Fibroblast of skin of left quadriceps (primary cell): Measurements from ENCODE around the gene ZKSCAN3.
A peak's percentile ranks its signal among the peaks of the same experiment; 100 is the strongest.
"Not testable (repeated sequence)": the region's sequence is repeated elsewhere in the genome, so short reads cannot be mapped to it uniquely, and the experiment has no call there.

Source experiments
- DNase-seq, 2 experiments: peaks; one replicate each; pipeline ENCODE4 v3.0.0-alpha.2; 2013; ENCODE audit warnings: low read depth in 2 of 2

ZKSCAN3 gene

DNA sequence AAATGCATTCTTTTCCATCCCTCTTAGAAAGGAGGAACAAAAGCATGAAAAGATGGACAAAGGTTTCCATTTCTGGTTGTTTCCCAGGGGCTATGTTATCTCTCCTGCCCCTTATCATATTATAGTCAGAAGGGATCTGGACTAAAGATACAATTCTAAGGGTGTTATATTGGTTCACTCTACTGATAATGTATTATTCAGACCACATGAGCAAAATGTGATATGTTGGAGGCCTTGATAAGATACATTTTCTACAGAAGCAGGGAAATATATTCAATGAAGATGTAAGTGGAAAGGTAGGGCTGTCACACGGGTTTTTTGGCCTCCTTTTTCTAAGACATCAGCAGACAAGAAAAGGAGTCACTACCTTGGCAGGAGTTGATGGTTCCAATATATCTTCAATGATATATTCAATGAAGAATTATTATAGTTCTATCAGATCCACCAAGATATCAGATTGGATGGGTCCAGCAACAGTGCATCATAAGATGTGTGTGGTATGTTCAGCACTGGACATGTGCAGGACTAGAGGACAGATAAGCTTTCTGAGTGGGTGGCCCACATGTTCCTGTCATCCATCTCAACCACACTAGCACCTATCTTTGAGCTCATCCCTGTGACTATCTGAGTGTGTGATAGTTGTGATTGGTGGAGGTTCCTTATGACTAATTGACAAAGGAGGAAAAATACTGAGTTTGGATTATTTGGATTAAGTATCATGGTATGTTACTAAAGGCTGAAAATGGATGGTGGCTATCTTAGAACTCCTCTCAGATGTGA is 5.7 kb upstream of the ZKSCAN3 start:
- DNase-seq, result no peak

DNA sequence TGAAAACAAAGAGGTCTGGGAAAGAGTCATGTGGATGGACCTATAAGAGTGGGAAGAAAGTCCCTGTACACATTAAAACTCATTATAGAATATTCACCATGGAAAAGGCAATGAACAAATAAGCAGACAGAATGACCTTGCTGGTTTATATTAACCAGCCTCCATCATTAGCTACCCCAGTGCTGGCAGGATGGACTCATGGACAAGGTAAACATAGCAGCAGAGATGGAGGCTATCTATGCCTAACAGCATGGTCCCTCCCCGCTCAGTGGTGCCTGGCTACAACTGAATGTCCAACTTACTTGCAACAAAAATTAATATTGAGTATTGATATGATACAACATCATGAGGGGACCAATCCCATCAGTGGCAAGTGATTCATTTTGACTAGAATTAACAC is 4.5 kb upstream of the ZKSCAN3 start:
- DNase-seq, result no peak

DNA sequence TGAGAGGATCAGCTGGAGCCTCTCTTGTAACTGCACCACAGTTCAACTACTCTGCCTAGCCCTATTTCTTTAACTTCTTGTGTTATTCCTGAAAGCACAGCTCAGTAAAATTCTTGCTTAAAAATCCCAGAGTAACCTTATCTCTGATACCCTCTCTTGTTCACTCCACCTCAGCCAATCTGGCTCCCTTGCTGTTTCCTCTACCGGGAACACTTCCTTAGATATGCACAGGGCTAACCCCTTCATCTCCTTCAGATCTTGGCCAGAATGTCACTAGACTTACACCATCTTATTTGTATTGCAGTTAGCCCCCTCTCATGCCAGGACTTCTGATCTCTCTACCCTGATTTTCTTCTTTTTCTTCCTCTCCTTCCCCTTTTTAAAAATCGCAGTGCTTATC is 2.6 kb upstream of the ZKSCAN3 start:
- no peak for DNase-seq

DNA sequence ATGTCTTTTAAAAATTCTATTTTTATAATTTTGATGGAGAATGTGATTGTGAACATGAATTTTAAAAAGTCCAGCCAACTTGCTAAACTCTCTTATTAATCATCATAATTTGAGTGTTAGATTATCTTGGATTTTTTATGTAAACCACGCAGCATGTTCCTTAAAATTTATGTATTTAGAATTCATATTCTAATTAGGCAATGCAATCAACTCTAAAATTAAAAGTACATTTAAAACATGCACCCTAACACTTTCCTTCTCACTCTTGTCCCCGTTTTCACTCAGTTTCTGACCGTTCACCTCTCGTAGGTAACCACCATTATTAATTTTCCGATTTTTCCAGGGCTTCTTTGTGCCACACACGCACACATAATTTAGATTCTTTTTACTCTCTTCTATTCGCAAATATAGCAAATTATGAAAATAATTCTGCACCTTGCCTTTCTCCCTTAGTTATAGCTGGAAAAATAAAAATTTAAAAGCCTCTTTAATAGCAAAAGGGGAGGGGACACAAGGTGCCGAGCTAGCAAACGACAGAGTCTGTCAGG is 329 bp upstream of the ZKSCAN3 start:
- no peak for DNase-seq

DNA sequence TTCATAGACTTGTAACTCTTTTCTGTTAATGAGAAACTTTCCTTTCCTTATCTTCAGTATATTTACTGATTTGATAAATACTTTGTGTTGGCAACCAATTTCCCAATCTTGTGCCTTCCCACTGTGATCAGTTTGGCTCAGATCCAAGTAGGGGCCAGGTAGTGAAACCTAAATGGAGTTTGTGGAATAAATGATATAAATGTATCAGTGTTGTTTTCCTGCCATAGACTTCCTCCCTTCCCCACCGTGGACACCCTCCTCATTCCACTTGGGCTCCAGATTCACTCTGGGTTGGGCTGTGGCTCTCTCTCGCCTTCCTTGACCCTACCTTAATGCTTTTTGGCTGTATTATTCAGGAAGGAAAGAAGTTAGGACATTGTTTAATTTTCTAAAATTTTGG is 1.3 kb downstream of the ZKSCAN3 start:
- DNase-seq, result no peak

DNA sequence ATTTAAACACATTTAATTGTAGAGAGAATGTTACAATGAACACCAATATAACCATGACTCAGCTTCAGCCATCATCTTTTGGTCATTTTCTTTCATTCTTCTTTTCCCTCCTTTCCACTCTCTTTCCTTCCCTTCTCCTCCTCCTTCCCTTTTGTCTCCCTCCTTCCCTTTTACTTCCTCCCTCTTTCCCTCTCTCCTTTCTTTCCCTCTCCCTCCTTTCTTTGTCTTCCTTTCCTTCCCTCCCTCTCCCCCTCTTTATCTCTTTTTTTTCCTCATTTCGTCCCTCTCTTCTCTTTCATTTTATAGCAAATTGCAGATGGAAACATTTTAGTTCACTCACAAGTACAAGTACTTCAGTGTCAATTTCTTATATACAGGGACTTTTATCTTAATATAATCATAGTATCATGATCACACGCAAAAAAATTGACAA is 1.8 kb downstream of the ZKSCAN3 start:
- no peak for DNase-seq

DNA sequence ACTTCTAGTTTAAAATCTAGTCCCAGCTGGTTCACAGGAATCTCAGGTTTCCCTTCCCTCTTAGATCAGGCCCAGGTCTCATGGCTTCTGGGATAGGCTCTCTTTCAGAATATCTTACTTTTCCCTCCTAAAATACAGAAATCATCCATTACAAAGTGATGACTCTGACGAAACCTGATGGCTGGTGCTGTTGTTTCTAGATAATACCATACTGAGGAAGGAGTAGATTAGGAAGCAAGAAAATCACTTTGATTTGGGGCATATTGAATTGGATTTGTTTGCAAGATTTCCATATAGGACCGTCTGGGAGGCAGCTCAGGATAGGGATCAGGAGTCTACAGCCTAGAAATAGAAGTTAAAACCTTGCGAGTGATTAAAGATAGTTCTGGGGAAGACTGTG is 3.6 kb downstream of the ZKSCAN3 start:
- DNase-seq, result no peak

DNA sequence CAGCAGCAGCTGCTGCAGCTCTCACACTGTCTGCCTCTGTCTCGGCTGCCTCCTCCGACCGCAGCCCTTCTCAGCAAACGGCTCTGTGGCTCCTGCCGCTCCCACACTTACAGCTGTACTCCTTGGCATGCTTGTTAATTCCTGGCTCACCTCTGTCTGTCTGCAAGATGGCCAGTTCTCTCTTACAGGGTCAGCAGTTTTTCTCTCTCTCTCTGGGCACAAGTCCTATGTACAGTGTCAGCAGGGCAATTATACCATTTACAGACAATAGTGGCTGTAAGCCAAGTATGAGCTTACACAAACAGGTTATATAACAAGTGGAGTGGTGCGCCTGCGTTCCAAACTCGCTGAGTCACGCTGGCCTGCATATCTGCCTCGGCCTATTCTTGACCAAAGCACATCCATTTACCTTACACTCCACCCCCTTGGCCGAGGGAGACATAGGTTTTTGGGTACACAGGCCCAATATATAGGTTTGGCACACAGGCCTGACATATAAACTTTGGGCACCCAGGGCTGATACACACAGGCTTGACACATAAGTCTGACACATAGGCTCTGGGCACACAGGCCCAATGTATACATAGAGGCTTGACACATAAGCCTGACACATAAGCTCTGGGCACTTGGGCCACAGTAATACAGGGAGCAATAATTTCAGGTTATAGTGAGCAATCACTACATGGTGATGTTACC is 4.4 kb downstream of the ZKSCAN3 start:
- DNase-seq, result no peak

DNA sequence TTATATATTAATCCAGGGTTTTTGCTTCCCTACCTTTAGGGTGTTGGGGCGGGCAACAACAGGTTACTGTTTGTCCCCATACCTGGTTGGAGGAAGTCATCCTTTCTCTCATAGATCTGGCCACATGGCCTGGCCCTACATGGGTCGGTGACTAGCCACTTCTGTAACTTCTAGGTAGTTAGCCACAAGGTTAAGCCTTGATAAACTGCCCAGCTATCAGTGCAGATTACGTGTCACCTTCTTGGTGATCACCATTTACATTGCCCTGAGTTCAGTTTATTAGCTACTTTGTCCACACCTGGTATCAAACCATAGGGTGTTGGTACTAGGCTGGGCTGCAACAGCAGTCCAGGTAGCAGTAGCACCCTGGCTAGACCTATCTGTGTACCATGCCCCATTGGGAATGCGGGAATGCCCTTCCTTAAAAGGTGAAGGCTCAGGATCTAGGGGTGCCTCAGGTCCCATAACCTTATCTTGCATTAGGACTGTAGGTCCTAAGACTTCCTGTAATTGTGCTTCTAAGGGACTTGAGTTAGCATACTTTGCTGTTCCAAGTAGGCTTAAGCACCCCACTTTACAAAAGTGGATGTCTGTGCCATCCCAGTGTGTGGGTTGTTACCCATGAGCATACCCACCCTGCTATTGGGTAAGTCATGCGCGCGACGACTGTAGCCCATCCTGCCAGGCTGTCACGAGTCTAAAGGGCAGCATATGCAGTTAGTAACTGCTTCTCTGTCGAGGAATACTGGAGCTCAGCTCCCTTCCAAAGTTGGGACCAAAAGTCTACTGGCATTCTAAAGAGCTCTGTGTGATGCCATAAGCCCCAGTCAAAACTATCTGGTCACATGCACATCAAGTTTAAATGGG is 5.2 kb downstream of the ZKSCAN3 start:
- no peak for DNase-seq

DNA sequence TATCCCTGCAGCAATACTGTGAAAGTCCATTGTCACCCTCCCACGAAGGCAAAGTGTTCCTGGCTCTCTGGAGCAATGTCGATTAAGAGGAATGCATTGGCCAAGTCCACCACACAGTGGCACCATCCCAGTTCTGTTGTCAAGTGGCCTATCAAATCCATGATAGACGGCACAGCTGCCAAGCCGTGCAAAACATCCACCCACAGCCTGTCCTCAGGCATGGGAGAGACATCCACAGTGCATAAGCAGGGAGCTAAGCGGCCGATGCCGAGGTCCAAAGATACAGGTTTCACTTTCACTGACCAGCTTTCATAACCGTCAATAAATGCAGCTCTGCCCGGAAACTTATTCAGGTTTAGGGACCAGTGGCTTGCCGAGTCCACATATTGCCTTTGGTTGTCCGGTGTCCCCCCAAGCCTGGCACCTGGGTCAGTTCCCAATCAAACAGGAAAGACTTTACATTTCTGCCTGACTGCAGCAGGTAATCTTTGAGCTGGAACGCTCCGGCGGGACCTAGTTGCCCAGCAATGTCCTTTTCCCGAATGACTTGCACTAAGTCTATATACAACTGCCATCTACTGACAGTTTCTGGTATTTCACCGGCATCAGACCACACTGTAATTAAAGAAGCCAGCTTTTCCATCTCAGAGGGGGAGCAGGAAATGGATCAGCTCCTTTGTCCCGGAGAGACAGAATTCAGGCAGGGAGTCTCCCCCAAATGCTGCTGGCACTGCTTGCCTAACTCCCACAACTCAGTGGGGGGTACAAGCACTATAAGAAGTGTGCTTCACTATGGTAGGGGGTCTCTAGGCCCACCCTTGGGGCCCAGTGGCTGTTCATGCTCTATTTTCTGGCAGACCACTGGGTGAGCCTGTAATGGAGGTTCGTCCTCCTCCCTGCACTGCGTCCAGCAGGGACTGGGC is 6.3 kb downstream of the ZKSCAN3 start:
- peak; percentile 65 to 67 for DNase-seq

DNA sequence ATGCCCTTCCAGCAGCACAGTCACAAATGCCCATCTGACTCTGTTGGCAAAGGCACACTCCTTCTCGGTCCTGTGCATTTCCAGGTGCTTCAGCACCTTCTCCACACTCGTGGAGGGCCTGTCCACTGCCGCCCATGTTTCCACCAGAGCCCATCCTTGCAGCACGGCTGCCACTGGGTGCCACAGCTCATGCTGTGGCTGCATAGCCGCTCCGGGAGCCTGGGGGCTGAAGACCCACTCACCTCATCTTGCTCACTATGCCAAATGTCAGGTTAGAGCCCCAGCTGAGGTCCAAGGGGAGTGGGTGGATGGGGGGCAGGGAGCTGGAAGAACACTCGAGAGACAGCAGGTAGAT is 6.9 kb downstream of the ZKSCAN3 start:
- DNase-seq, result no peak

DNA sequence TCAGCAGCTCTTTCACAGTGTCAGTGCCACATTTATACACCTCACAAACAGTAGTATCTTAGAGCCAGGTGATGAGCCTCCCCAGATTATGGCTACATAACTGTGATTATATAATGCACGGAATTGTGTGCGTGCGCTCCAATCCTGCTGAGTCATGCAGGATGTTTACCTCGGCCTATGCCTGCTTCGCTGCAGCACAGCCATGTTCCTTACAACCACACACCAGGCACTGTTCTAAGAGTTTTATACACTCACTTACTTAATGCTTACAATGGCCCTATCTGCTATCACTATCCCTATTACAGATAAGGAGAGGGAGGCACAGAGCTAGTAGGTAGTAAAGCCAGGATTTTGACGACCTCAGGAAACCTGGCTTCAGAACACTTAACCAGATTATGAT is 7.3 kb downstream of the ZKSCAN3 start:
- no peak for DNase-seq

DNA sequence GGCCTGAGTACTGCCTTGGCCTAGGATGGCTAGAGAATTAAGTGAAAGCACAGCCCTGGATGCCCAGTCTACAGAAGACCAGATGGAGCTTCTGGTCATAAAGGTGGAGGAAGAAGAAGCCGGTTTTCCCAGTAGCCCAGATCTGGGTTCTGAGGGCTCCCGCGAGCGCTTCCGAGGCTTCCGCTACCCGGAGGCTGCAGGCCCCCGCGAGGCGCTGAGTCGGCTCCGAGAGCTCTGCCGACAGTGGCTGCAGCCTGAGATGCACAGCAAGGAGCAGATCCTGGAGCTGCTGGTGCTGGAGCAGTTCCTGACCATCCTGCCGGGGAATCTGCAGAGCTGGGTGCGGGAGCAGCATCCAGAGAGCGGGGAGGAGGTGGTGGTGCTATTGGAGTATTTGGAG is 9.8 kb downstream of the ZKSCAN3 start:
- DNase-seq, result not testable (repeated sequence)

DNA sequence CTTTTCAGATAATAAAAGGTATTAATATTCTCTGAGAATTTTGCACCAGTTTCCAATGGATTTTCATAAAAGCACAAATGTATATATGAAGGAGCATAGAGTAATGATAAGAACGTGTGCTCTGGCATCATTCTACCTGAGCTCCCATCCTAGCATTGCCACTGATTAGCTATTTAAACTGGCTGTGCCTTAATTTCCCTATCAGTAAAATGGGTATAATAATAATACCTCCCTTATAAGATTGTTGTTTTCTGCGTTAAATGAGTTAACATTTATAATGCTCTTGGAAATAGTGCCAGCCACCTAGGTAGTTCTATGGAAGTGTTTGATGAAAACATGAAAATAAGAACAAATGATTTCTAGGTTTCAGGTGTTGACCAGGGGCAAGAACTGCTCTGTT is 11.2 kb downstream of the ZKSCAN3 start:
- no peak for DNase-seq

DNA sequence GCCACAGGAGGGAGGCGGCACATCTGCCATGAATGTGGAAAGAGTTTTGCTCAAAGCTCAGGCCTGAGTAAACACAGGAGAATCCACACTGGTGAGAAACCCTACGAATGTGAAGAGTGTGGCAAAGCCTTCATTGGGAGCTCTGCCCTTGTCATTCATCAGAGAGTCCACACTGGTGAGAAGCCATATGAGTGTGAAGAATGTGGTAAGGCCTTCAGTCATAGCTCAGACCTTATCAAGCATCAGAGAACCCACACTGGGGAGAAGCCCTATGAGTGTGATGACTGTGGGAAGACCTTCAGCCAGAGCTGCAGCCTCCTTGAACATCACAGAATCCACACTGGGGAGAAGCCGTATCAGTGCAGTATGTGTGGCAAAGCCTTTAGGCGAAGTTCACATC is 15.8 kb downstream of the ZKSCAN3 start:
- DNase-seq, result not testable (repeated sequence)

DNA sequence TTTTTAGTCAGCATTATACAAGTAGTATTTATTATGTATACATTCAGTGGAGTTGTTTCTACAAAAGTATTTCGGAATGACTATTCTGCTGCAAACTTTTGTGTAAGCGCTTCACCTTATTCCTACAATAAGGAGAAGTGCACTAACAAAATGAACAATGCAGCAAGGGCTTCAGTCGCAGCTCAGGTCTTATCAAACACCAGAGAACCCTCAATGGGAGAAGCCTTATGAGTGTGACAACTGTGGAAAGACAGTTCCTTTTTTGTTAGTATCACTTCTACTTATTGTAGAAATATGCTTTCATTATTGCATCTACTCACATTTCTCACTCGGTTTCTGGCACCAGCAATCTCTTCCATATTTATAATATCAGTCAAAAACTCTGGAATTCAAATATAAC is 18.8 kb downstream of the ZKSCAN3 start:
- DNase-seq, result no peak

DNA sequence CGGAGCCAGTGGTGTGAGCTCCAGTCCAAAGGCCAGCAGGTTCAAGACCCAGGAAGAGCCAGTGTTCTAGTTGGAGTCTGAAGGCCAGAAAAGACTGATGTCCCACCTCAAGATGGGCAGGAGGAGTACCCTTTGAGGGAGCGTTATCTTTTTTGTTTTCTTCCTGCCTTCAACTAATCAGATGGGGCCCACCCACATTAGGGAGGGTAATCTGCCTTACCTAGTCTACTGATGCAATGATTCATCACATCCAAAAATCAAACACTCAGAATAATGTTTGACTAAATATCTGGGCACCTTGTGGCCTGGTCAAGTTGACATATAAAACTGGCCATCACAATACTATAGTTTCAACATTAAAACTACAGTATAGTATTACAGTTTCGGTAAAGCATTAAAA is 19.7 kb downstream of the ZKSCAN3 start:
- no peak for DNase-seq

DNA sequence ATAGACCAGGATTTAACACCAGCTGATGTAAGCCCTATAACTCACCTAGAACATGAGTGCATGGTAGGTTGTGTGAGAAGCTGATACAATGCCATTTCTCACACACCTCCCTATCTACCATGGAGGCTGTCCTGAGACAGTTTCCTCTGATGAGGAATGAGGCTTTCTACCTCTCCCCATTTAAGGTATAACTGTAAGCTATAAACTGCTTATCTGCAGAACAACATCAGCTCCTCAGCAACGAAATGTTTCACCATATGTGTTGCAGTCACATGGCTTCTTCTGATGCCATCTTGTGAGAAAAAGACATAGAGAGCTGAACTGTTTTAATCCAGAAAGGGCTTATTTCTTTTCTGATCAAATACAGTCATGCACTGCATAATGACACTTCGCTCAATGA is 20.7 kb downstream of the ZKSCAN3 start:
- DNase-seq, result no peak

DNA sequence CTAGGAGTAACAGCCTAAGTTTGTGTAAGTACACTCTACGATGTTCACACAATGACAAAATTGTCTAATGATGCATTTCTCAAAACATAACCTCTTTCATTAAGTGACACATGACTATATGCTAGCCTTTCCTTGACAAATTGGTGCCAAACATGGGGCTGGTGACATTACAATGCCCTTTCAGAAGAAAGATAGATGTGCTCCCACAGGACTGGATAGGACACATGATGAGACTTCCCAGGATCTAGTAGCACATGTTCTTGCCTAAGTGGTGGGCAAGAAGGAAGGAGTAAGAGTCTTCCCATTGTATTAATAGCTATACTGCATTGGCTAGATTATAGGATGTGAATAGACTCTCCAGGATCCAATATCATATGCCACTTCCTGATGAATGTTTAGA is 21.5 kb downstream of the ZKSCAN3 start:
- no peak for DNase-seq

DNA sequence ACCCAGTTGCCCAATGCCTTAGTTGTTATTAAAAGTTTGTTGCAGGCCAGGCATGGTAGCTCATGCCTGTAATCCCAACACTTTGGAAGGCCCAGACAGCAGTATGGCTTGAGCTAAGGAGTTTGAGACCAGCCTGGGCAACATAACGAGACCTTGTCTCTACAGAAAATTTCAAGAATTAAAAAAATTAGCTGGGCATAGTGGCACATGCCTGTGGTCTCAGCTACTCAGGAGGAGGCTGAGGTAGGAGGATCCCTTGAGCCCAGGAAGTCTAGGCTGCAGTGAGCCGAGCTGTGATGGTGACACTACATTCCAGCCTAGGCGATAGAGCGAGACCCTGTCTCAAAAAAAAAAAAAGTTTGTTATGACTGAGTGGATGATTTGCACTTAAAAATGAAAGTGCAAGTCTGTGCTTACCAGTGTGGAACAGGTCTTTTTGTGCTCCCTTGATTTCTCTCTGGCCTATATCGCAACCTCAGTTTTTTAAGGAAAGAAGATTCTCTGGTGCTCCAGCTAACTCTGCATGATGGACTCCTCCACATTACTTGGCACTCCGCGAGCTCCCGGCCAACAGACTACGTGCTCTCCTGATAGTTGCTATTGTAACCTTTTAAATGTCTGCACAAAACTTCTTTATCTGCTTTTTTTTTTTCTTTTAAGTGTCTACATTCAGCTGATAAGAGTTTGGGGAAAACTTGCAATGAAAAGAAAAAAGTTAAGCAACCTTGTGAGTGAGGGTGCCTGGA is 22.1 kb downstream of the ZKSCAN3 start:
- no peak for DNase-seq

DNA sequence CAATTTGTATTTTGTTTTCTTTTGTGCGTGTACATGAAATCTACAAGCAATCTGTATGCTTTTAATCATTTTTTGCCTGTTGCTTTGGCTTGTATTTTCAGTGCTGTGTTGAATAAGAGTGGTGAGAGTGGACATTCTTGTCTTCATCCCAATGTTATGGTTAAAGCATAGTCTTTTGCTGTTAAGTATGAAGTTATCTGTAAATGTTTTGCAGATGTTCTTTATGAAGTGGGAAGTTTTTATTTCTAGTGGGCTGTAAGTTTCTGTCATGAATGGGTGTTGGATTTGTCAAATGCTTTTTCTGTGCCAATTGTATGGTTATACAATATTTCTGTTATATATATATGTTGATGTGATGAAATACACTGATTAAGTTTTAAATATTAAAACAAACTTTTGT is 24.2 kb downstream of the ZKSCAN3 start:
- DNase-seq, result no peak
